Measurements from ENCODE around the gene SLC22A15.
"Not testable (repeated sequence)": the region's sequence is repeated elsewhere in the genome, so short reads cannot be mapped to it uniquely, and the experiment has no call there.

The SLC22A15 gene

GRCh38 chr1:115980998-115981993 lies 5.0 kb downstream of the SLC22A15 start:
- DNase-seq (ENCODE audit: low read depth) = peak; percentile 37

- DNase-seq (ENCODE audit: low read depth) = no peak
Observed at GRCh38 chr1:115982400-115982799, 6.1 kb downstream of the SLC22A15 start.

DNA sequence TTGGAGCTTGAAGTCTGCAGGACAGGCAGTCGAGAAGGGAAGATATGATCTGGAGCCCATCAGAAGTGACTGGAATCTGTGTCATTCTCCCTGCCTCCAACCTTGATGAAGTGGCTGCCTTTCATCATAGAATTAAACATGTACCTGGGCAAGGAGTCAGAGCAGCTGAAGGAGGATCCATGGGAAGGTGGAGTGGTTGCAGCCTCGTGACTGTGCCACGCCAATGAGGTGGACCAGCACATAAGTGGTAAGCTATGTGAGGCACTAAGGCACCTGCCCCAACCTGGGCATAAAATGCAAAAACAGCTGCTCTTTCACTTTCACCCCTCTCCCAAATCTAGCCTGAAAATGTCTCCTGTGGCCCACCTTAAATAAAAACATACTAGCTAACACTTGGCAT lies 7.3 kb downstream of the SLC22A15 start:
- no peak for DNase-seq (ENCODE audit: low read depth)

GRCh38 chr1:115987623-115988022 lies 11.3 kb downstream of the SLC22A15 start:
- DNase-seq (ENCODE audit: low read depth) = no peak

DNA sequence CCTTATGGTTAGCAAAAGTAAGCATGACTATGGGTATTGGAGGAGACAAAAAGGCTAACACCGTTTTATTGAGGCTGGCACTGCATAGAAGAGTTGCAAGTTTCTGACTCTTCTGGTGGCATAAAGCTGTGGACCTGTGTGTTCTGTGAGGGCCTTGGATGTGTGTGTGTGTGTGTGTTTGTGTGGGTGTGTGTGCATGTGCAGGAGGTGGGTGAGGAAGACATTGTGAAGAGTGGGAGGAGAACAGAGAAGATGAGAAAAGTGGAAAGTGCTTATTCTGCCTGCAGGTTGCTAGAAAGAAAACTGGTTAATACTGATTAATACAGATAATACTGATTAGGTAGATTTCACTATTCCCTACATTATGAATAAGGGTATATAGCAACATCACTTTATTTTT lies 12.6 kb downstream of the SLC22A15 start:
- DNase-seq (ENCODE audit: low read depth) = no peak

DNA sequence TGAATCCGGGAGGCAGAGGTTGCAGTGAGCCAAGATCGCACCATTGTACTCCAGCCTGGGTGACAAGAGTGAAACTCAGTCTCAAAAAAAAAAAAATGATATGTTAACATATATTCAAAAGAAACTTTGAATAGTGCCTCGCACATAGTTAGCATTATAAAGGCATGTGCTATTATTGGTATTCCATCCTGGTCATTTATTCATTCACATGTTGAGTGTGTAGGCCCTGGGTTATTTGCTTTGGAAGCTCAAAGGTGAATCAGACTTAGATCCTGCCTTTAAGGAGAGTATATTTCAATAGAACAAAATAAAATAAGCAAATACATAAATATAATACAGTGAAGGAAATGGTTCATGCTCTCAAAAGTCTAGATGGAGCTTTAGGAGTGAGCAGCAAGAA lies 13.4 kb downstream of the SLC22A15 start:
- no peak for DNase-seq (ENCODE audit: low read depth)

- DNase-seq (ENCODE audit: low read depth) = no peak
Observed at GRCh38 chr1:115991909-115992308, 15.6 kb downstream of the SLC22A15 start.

DNA sequence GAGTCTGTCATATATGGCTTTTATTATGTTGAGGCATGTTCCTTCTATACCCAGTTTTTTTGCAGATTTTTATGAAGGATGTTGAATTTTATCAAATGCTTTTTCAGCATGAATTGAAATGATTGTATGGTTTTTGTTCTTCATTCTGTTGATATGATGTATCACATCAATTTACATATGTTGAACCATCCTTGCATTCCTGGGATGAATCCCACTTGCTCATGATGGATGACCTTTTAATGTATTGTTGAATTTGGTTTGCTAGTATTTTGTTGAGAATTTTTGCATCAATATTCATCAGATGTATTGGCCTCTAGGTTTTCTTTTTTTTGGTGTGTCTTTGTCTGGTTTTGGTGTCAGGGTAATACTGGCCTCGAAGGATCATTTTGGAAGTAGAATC lies 21.6 kb downstream of the SLC22A15 start:
- DNase-seq (ENCODE audit: low read depth) = not testable (repeated sequence)

DNA sequence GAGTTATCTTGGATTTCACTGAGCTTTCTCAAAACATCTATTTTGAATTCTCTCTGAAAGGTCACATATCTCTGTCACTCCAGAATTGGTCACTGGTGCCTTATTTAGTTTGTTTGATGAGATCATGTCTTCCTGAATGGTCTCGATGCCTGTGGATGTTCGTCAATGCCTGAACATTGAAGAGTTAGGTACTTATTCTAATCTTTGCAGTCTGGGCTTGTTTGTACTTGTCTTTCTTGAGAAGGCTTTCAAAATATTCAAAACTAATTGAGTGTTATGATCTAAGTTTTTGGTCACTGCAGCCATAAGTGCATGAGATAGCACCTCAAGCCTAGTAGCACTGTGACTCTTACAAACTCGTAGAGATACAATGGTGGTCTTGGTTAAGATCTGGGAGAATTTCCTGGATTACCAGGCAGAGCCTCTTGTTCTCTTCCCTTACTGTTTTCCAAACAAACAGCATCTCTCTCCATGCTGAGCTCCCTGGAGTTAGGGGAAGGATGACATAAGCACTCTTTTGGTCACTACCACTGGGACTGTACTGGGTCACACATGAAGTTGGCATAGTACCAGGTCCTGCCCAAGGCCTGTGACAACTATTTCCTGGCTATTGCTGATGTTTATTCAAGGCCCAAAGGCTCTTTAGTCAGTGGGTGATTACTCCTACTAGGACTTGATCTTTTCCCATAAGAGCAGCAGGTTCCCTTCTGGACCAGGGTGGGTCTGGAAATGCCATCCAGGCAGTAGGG lies 25.6 kb downstream of the SLC22A15 start:
- DNase-seq (ENCODE audit: low read depth) = no peak

GRCh38 chr1:116002781-116003420 lies 26.6 kb downstream of the SLC22A15 start:
- DNase-seq (ENCODE audit: low read depth) = no peak

DNA sequence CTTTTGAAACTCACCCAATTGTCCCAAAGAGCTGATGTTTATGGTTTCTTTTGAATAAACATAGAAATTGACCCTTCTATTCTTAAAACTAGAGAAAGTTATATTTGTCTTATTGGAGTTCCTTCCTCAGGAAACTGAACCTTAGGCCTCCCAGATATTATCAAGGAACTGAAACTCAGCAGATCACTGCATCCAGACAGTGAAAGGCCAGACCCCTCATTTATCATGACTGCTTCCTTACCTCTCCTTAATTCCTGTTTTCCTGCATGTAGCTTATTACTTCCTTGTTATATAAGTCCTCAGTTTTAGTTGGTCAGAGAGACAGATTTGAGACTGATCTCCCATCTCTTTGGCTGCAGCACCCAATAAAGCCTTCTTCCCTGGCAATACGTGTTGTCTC lies 27.5 kb downstream of the SLC22A15 start:
- DNase-seq (ENCODE audit: low read depth) = no peak

- DNase-seq (ENCODE audit: low read depth) = no peak
Observed at GRCh38 chr1:116006486-116006964, 30.2 kb downstream of the SLC22A15 start.

DNA sequence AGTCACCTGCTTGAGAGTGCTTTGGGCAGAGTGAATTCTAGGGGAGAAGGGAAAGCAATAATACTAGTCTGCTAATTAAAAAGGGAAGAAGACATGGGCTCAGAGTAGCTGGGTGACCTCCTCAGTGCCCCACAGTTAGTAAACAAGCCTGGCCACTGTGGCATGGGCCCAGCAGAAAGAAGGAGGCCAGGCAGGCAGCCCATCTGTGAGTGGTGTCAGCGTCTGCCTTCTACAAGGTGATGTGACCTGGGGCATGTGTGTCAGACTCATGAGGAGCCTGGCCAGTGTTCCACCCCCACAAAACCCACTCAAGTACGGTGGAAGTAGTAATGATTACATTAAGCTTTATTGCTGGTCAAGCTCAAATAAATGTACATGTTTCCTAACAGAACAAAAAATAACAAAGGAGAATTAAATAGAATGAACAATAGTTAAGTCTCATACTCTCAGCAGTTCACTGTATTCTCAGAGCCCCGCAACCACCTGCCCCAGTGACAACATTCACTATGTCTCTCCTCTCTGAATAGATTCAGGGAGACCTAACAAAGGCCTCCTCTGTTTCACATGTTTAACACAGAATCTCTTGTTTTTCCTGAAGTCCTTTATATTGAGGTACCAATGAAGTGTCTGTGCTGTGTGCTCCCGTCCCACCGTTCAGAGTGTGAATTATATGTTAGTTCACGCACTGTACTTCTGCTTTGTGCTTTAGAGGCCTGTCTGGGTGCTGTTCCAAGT lies 32.5 kb downstream of the SLC22A15 start:
- no peak for DNase-seq (ENCODE audit: low read depth)

GRCh38 chr1:116012716-116013115 lies 36.4 kb downstream of the SLC22A15 start:
- no peak for DNase-seq (ENCODE audit: low read depth)

GRCh38 chr1:116015679-116016078 lies 39.4 kb downstream of the SLC22A15 start:
- DNase-seq (ENCODE audit: low read depth) = no peak

GRCh38 chr1:116018007-116018406 lies 41.7 kb downstream of the SLC22A15 start:
- DNase-seq (ENCODE audit: low read depth) = no peak

GRCh38 chr1:116019653-116020253 lies 43.4 kb downstream of the SLC22A15 start:
- no peak for DNase-seq (ENCODE audit: low read depth)

- peak; percentile 42 for DNase-seq (ENCODE audit: low read depth)
Observed at GRCh38 chr1:116020668-116021272, 44.5 kb downstream of the SLC22A15 start.

GRCh38 chr1:116024626-116025025 lies 48.3 kb downstream of the SLC22A15 start:
- no peak for DNase-seq (ENCODE audit: low read depth)

GRCh38 chr1:116026631-116027030 lies 50.3 kb downstream of the SLC22A15 start:
- DNase-seq (ENCODE audit: low read depth) = no peak

DNA sequence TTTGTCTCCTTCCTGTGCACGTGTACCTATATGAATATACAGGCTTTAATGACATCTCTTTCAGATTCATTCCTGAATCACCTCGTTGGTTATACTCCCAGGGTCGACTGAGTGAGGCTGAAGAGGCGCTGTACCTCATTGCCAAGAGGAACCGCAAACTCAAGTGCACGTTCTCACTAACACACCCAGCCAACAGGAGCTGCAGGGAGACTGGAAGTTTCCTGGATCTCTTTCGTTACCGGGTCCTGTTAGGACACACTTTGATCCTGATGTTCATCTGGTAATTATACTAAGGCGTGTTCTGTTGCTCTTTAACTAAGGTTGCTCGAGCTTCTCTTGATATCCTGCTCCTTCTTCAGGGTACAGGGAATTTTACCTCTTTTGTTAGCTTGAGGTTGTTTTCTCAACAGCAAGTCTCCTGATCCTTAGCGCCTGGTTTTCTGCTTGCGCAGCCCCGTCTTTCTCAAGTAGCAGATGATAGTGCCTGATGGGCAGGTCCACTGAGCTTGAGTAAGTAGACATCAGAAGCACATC lies 55.1 kb downstream of the SLC22A15 start:
- DNase-seq (ENCODE audit: low read depth) = no peak
